Ascending aorta (tissue), 2 donors: ENCODE results near the gene TVP23C. TPM values are rescaled to one million over a fixed set of nuclear protein-coding genes. Genes with fewer than 3 reads are reported as not detected.
A peak's percentile ranks its signal among the peaks of the same experiment; 100 is the strongest.

Experiments
- DNase-seq, 2 donors: peaks; one replicate each; pipeline ENCODE4 v3.0.0-alpha.2; 2019; ENCODE audit warnings: low spot score in 2 of 2
- H3K27ac ChIP-seq, 2 donors: fragments of 200-600 bp; sonication (generic); one replicate each; pipeline ENCODE4 v1.5.1; 2016 to 2017; ENCODE audit warnings: mild to moderate bottlenecking in 1 of 2
- H3K27me3 ChIP-seq: fragments of 200-600 bp; sonication (generic); one replicate; pipeline ENCODE4 v1.5.1; 2017
- H3K36me3 ChIP-seq, 2 donors: fragments of 200-600 bp; sonication (generic); one replicate each; pipeline ENCODE4 v1.5.1; 2016
- H3K4me1 ChIP-seq, 2 donors: fragments of 200-600 bp; sonication (generic); one replicate each; pipeline ENCODE4 v1.5.1; 2016 to 2017; ENCODE audit warnings: mild to moderate bottlenecking in 1 of 2
- H3K4me3 ChIP-seq, 2 donors: fragments of 200-600 bp; sonication (generic); one replicate each; pipeline ENCODE4 v1.5.1; 2016 to 2017; ENCODE audit warnings: mild to moderate bottlenecking in 1 of 2
- H3K9me3 ChIP-seq, 2 donors: fragments of 200-600 bp; sonication (generic); one replicate each; pipeline ENCODE4 v1.5.1; 2016
- CTCF ChIP-seq, 3 experiments: fragments of 200-600 bp in 2 of 3; fragments of 450-650 bp in 1 of 3; sonication (generic) in 2 of 3; IDR thresholded peaks; one replicate each; pipeline ENCODE4 v1.5.1; 2016 to 2019; ENCODE audit warnings: antibody characterized with exemption in 3 of 3, mild to moderate bottlenecking in 1 of 3, moderate library complexity in 1 of 3
- intact Hi-C: fragments of 100-400 bp; cut with DNase I; formaldehyde crosslinking; loops from one replicate; pipeline ENCODE4 v1.15.1; 2023
- total RNA-seq: library from RNA; depleted of rRNA; stranded (reverse); fragments of >200 nt; gene quantifications from one replicate; pipeline ENCODE4 v1.1.0, GENCODE V29; 2016

Gene TVP23C
- total RNA-seq, 1 donor from 2014 or later: 5.5 TPM

GRCh38 chr17:15516150-15516549, 47.1 kb downstream of the TVP23C start:
- intact Hi-C loops: no loop called here
- Histone ChIP-seq H3K9me3 (peaks cover 0 to 2% of the 10 kb centered on the region in 2 donors), H3K27me3 (no peaks in the 10 kb centered on the region), H3K36me3 (peaks cover 0 to 3% of the 10 kb centered on the region in 2 donors), H3K4me1 (peaks cover 2 to 23% of the 10 kb centered on the region in 2 donors), H3K4me3 (no peak overlapping the region), H3K27ac (no peak overlapping the region)
- TF ChIP-seq CTCF (IDR thresholded peaks at IDR 0.05): no peak
- no peak for DNase-seq

- peaks cover 7 to 33% of the 10 kb centered on the region in 2 donors for H3K4me1 ChIP-seq
- TF ChIP-seq CTCF (IDR thresholded peaks at IDR 0.05): no peak
These were observed 48.8 kb downstream of the TVP23C start for GRCh38 chr17:15514469-15514868.

GRCh38 chr17:15513856-15514459, 49.3 kb downstream of the TVP23C start:
- DNase-seq: no peak
- Histone ChIP-seq H3K4me1 (peaks cover 7 to 38% of the 10 kb centered on the region in 2 donors), H3K27me3 (no peaks in the 10 kb centered on the region), H3K27ac (peak overlapping the region; percentile 90 to 94), H3K36me3 (peaks cover 0 to 3% of the 10 kb centered on the region in 2 donors), H3K4me3 (peak overlapping the region in 1 of 2 donors; percentile 39), H3K9me3 (no peaks in the 10 kb centered on the region)
- intact Hi-C loops: no loop called here
- TF ChIP-seq CTCF (IDR thresholded peaks at IDR 0.05): no peak

More at GRCh38 chr17:15514469-15514868, 48.8 kb downstream of the TVP23C start:
- Histone ChIP-seq H3K27ac (peak overlapping the region; percentile 90 to 94), H3K4me3 (no peak overlapping the region), H3K9me3 (no peaks in the 10 kb centered on the region), H3K36me3 (peaks cover 0 to 3% of the 10 kb centered on the region in 2 donors), H3K27me3 (no peaks in the 10 kb centered on the region)
- intact Hi-C loops: no loop called here
- DNase-seq: no peak

- H3K4me3 ChIP-seq: peak overlapping the region in 1 of 2 donors; percentile 39
- peak overlapping the region; percentile 90 to 94 for H3K27ac ChIP-seq
- intact Hi-C loops: no loop called here
- no peak for TF ChIP-seq CTCF (IDR thresholded peaks at IDR 0.05)
- no peak for DNase-seq
- H3K36me3 ChIP-seq: peaks cover 0 to 3% of the 10 kb centered on the region in 2 donors
- H3K27me3 ChIP-seq: no peaks in the 10 kb centered on the region
- H3K9me3 ChIP-seq: no peaks in the 10 kb centered on the region
- H3K4me1 ChIP-seq: peaks cover 10 to 44% of the 10 kb centered on the region in 2 donors
These were observed 50.1 kb downstream of the TVP23C start for GRCh38 chr17:15513058-15513791.

- Histone ChIP-seq H3K27ac (peak overlapping the region; percentile 90 to 94), H3K4me1 (peaks cover 13 to 51% of the 10 kb centered on the region in 2 donors), H3K4me3 (no peak overlapping the region), H3K36me3 (peaks cover 0 to 3% of the 10 kb centered on the region in 2 donors), H3K27me3 (no peaks in the 10 kb centered on the region), H3K9me3 (no peaks in the 10 kb centered on the region)
- DNase-seq: no peak
- TF ChIP-seq CTCF (IDR thresholded peaks at IDR 0.05): no peak
- intact Hi-C loops: no loop called here
These were observed 51.1 kb downstream of the TVP23C start for GRCh38 chr17:15512071-15512709.
